Ramos (cell line): ENCODE data around the gene KRT79.
"Not testable (repeated sequence)": the region's sequence is repeated elsewhere in the genome, so short reads cannot be mapped to it uniquely, and the experiment has no call there.

Experiments used
- in situ Hi-C: fragments of 300-500 bp; cut with MboI; formaldehyde crosslinking; loops from one replicate; pipeline ENCODE4 v1.14.3; 2022; ENCODE audit warnings: low sequenced_read_pairs; ENCODE audit not compliant: unreplicated experiment

The KRT79 gene

DNA sequence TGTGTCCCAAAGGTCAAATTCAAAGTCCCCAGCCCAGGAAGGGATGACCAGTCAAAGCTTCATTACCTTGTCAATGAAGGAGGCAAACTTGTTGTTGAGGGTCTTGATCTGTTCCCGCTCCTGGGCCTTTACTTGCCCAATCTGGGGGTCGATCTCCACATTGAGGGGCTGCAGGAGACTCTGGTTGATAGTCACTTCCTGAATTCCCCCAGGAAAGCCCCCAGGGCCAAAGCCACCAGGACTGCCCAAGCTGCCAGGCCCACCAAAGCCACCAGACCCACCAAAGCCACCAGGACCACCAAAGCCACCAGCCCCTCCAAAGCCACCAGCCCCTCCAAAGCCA is 38.8 kb downstream of the KRT79 start:
- in situ Hi-C loops, result not testable (repeated sequence)

DNA sequence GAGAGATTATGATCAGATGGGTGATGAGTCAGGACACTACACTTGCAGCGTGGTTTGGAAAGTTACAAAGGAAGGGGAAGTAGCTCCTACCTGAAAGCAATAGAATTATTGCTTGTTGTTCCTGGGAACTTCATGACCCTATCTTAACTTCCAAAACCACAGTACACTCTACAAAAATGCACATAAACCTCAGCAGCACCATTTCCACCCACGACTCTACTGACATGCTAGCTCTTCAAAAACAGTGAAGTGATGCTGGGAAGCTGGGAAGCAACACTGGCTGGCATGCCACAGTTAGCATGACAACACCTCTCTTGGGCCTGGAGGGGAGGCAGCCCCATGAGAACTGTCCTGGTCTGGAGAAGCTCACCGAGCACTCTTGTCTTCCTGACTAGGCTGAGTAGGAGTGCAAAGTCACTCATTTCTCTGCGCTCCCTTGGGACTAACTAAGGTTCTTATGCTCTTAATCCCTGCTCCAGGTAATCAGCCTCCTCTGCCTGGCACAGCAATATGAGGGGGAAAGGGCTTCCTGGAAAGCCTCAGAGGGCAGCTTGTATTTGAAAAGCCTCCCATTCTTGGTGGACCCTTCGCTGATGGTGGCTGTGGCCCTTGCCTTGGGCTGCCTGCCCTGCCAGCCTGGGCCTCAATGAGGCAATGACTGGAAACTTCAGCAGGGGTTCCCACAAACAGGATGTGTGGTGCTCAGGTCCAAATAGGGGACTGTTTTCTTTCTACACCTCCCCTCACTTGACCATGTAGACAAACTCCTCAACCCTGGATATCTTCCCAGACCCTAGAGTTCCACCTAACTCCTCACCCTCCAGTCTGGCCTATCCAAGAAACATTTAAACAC is 39.4 kb downstream of the KRT79 start:
- in situ Hi-C loops, result no loop called here

DNA sequence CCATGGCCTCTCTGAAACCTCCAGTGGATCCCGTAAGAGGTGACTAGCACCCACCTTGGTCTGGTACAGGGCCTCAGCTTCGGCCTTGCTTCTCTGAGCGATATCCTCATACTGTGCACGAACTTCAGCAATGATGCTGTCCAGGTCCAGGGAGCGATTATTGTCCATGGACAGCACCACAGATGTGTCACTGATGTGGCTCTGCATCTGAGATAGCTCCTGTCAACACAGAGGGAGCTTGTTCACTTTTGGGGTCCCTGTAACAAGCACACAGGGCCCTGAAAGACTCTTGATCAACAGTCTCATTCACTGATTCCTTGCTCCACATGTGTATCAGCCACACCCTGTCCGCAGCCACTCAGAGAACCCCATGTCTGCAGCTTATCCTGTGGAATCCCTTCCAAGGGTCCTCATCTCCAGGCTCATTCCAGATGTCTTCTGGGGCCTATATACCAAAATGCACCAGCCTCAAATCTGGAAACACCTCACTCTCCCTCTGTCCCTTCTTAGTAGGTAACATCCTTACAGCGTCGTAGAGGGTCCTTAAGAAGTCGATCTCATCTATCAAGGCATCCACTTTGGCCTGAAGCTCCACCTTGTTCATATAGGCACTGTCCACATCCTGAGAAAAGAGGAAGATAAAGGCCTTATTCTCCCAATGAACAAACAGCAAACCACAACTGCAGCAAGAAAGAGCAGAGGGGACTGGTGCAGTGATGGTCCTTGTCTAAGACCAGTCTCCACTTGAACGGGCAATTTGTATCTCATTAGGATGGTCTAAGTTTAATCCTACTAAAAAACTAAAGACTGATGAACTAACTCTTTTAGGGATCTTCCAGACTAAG is 41.7 kb downstream of the KRT79 start:
- in situ Hi-C loops, result no loop called here

DNA sequence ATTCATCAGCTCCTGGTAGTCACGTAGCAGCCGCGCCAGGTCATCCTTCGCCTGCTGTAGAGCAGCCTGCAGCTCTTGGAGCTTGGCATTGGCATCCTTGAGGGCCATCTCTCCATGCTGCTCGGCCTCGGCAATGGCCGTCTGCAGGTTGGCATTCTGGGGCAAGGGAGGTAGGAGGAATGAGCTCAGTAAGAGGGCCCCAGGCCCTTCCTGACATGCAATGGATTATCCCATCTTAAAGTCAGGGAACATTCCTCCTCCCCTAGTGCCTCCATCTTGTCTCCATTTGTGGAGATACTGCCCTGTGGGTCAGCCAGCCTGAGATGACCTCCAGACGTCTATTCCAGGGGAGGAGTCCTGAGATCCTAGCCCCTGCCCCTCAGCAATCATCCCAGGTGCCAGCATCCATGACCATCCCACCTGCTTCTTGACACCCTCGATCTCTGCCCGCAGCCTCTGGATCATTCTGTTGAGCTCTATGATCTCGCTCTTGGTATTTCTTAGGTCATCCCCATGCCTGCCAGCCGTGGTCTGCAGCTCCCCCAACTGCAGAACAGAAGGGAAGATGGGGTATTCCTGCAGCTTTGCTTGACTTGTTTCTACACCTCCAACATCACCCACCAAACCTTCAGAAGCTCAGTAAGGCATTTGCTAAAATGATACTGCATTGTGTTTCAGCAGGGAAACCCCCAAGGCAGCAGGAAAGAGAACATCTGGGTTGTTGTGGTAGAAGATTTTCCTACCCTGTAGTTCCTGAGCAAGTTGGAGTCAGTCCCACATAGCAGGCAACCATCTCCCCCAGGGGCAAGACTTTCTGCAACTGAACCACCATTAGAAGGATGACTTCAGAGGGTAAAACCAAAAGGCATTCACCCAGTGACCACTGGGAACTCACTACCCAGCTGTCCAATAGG is 42.6 kb downstream of the KRT79 start:
- in situ Hi-C loops, result no loop called here

DNA sequence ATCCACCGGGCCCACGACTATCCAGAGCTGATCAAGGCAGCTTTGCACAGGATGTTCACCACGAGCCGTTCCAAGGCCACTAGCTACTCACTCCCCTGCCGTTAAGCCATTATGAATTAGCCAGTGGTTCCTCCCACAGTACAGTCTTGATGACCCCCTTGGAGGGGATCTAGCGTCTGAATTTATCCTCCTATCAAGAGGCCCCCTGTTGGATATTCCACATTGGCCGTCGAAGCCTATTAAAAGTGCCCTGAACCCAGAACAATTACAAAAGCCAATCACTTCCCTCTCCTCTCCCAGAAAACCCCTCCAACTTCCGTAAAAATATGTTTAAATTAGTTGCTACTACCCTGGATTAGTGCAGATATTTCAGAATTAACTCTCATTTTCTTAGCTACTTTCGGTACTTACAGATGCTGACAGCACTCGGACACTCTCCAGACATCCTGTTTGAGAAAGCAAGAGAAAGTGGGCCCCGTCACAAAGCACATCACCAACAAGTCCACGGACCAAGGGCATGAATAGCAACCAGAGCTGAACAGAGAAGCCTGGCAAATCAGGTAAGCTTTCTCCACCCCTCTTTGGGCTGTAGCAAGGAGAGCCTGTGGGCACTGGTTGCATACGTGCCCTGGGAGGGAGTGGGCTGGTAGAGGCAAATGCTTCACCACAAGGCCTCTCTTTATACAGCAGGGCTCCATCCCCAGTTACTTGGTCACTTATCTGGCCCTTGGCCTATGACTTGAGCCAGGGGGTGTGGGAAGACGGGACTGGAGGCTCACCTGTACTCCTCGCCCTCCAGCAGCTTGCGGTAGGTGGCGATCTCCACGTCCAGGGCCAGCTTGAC is 43.5 kb downstream of the KRT79 start:
- in situ Hi-C loops, result no loop called here

DNA sequence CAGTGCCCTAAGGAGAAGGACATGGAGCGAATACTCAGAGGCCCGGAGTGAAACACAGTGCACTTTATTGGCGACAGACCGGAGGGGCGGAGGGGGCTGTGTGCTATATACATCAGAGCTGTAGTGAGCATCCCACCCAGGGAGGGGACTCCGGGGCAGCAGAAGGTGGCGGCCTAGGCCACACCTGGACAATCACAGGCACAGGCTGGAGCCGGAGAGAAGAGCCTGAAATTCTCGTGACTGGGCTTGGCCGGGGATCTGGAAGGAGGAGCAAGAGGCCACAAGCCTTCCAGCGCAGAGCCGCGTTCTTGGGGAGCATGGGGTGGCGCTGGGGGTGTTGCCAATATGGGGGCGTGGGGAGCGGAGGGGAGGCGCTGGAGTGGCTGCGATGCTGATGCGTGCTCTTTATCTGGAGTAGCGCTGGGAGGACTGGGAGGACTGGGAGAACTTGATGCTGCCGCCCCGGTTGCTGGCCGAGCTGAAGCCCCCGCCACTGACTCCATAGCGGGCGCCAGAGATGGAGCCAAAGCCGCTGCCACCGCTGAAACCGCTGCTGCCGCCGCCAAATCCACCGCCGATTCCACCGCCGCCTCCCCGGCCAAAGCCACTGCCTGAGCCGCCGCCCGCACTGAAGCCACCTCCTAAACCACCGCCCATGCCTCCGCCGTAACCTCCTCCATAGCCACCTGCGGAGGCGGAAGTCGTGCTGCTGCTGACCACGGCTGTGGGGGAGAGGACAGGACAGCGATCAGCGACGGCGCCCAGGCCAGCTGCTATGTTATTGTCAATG is 44.3 kb downstream of the KRT79 start:
- in situ Hi-C loops, result no loop called here

DNA sequence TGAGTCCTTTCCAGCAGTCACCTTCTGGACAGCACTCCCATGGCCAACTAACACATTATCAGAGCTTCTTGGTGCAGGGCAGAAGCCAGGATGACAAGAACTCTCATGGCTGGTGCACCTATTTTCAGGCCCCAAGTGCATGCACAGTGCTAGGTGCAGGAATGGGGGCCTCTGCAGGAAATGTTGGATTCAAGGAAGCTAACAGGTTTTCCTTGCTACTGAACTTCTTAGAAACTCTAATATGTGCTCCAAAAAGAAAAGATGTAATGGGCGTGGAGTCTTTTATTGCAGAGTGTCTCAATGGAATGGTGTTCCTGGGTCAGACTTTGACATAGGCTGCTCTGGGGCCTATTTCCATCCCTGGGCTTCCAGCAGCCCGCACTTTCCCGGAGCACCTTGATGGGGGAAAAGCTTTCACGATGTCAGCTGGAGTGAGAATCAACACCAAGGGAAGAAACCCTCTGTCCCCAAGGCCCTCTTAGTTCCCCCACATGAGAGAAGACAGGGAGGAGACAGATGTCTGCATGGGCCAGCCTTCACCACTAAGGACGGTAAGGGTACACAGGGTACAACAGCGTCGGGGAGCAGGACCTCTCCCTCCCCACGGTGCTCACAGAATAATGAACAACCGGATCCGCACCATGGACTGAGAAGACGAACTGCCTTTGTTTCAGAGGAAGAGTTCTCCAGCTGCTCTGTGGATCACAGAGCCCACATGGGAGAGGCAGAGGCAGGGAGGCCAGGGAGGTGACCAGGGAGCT is 45.1 kb downstream of the KRT79 start:
- in situ Hi-C loops, result no loop called here

DNA sequence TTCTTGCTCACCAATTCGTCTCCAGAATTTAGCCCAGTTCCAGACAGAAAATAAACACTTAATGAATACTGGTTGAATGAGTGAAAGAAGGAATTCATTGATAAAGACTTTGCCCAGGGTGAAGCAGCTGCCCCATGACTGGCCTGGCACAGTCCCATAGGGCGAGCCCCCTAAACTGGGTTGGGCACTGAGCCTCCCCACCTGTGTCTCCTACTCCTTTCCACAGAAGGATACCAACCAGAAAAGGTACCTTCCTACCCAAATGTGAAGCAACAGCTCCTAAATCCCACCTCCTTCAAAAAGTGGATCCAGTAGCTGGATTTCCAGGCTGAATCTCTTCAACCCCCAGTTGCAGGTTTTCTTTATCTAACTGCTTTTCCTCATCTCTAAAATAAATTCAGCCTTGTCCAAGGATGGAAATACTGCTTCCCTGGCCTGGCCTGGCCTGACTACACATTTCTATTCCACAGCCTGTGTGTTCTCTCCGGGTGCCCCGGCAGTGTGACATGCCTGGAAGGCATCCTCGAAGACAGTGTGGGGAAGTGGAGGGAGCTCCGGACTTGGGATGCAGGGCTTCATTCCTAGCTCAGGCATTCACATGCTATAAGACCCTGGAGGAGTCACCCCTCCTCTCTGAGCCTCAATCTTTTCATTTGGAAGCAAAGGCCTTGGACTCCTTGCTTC is 45.8 kb downstream of the KRT79 start:
- in situ Hi-C loops, result no loop called here

DNA sequence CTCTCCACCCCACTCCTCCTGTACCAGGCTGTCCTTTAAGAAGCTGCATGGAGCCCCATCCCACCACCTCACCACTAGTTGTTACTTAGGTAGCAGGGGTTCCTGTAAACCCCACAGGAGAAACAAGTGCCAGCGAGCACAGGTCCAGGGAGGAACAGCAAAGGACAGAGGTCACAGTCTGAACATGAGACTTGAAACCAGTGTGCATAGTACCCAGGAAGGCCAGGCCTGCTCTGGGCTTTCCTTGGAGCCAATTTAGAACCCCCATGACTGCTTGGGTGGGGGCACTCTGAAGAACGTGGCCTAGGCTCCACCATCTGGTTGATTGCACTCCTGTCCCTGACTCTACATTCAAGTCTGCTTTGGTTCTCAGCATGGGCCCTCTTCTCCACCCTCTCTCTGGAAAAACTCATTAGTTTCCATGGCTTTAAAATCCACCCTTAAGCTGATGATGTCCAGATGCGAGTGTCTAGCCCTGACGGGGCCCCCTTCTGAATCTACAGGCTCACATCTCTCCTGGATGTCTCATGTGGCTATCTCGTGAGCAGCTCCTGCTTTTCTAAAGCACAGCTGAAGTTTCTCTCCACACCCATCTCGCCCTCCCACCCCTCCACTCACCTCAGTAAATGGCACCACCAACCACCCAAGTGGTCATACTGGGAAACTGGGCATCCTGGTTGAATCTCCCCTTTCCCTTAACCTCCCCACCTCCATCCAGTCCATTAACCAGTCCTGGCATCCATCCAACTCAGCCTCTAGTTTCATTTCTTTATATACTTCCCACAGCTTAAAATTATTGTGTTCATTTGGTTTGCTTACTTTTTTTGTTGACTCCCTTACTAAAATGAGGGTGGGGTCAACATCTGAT is 46.6 kb downstream of the KRT79 start:
- in situ Hi-C loops, result no loop called here

DNA sequence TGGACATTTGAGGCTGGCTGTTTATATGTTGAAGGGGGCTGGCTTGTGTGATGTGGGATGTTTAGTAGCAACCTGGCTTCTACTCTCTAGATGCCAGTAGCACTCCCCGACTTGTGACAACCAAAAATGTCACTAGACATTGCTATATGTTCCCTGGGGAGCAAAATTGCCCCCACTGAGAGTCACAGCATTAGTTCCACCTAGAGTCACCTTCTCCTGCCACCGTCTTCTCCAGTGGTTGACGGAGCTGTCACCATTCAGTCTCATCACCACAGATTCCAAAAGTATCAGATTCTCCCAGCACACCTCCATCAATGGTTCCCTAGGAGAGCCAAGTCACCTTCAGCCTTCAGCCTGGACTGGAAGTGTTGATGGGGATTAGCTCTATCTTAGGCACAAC is 49.2 kb downstream of the KRT79 start:
- in situ Hi-C loops, result no loop called here

DNA sequence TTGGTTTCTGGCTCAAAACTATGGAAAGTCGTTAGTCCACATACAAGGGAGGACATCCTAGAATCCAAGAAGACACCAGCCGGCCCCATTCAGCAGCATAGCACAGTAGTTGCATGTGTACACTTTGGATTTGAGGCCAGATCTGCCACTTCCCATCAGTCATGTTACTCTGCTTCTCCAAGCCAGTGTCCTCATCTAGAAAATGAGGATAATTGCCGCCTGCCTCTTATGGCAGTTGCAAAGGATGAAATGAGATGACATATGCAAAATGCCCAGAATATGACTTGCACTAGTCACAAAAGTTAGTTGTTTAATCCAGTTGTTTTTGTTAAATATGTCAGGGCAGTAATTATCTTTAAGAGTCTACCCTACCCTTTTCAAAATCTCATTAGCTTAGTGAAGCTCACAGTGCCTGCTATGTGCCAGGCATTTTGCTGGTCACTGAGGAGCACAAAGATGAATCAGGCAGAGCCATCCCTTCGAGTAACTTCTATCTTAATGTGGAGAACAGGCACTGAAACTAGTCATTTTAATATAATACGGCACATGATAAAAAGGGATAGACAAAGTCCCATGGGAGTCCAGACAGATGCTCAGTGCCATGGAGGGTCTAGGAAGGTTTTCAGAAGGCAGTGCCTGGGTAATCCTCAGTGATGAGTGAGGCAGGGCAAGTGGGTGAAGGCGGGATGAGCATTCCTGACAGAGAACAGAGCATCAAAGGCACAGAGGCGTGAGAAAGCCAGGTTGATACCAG is 50.4 kb downstream of the KRT79 start:
- in situ Hi-C loops, result no loop called here

DNA sequence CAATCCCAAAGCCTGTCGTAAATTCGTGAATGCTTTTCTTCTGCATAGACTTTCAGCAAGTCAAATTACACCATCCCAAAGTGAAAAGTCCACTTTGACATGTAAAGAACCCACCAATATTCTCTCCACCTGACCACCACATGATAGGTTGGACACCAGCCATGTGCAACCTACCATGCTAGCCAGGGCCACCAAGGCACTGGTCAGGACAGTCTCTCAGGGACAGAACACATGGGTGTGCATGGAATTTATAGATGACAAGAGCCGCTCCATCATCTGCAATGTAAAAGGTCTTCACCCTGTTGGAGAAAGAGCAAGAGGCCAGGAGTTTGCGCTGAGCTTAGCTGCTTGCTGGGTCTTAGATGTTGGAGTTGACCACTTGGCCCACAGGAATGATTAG is 51.6 kb downstream of the KRT79 start:
- in situ Hi-C loops, result no loop called here

DNA sequence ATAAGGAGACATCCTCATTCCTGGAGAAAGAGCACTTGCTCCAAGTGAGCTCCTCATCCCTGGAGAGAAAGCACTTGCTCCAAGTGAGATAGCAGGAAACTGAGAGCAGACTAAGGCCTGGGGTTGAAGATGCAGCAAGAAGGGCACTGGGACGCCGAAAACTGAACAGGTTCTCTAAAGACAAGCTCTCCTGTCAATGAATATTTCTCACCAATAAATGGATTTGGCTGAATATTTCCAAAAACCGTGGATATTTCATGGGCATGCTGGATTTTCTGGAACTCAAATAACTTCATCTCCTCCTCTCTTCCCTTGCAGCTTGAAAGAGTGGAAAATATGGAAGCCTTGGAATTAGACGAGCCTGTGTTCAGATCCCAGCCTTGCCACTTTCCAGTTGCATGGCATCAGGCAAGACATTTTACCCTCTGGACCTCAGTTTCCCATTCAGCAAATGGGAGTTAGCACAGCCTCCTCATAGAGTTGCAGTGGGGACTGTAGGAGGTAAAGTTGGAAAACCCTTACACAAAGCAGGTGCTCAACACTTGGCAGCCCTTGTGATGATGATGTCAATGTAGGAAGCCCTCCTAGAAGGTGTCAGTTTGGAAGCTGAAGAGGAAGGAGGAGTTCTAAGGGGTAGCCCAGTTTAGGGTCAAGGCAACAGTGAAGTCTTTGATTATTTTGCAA is 52.6 kb downstream of the KRT79 start:
- in situ Hi-C loops, result no loop called here

DNA sequence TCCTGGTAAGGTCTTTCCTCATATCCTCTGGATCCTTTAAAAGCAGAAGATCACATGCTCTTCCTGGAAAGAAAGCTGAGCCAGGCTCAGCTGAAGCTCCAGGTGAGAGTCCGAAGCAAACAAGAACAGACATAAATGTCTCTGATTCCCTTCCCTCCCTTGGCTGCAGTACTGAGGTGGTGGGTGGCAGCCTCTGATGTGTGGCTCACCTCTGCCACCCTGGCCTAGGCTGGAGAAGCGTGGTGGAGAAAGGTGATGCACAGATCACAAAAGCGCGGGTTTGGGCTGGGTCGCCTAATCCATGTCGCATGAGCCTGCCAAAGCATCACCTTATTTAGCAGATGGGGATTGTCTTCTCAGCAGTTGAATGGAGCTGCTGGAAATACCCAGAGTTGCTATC is 54.2 kb downstream of the KRT79 start:
- in situ Hi-C loops, result no loop called here

DNA sequence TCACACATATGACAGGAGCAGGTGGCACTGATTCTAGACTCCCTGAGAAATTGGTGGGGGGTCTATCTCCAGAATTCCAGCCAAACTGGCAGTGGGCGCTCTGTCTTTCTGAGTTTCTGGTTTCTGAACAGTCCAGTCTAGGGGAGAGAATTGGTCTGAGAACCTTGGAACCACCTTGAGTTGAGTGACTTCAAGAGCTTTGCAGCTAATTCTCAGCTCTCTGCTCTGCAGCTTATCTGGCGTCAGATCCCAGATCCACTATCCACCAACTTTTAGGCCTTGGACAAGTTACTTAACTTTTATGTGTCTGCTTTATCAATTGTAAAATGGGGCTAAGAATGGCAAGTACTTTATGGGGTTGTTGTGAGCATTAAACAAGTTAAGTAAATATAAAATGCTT is 55.3 kb downstream of the KRT79 start:
- in situ Hi-C loops, result no loop called here

DNA sequence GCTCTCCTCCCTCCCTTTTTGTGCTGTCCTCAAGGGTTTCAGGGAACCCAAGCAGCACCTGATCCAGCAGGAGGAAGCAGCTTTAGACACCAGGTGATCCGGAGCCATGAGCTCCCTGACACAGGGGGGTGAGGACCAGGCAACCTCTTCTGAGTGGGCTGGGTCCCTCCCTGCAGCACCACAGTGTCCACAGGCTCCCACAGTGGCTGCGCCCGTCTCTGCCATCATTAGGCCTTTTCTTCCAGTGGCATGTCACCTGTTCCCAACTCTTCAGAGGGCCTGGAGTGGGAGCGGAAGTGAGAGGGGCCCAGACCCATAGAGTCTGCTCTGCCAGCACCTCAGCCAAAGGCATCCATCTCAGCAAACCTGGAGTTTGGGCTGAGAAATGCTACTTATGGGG is 56.5 kb downstream of the KRT79 start:
- in situ Hi-C loops, result no loop called here
